Testis (tissue), 2 donors: ENCODE measurements around the gene LRRC4C.

ENCODE experiments used
- POLR2A ChIP-seq: fragments of 450-650 bp; IDR thresholded peaks from one replicate; pipeline ENCODE4 v1.6.1; 2017; ENCODE audit warnings: antibody characterized with exemption, mild to moderate bottlenecking, moderate library complexity
- TF ChIP-seq, protein P1 (sequence below), 3 experiments: fragments of 450-650 bp in 2 of 3; fragments of 200-600 bp in 1 of 3; sonication (generic) in 1 of 3; IDR thresholded peaks; one replicate each; pipeline ENCODE4 v1.5.1; 2016 to 2019; ENCODE audit warnings: antibody characterized with exemption in 3 of 3, mild to moderate bottlenecking in 2 of 3, moderate library complexity in 1 of 3

DNA sequence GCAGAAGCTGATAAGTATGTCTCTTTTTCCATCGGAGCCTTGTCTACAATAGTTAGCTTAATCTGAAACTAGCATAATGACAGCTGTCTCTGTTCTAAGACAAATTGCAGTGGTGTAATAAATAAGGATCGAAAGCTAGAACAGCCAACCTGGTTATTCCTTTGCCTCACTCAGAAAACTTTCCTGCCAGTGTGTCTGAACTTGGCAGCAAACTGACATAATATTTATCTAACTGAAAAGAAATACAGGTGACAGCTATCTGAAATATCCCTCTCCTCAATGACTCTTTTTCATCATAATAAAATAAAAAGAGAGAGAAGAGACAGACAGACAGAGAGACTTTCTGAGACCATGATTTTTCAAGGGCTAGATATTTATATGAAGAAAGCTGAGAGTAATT is 642.5 kb downstream of the LRRC4C start:
- TF ChIP-seq, protein P1, sequence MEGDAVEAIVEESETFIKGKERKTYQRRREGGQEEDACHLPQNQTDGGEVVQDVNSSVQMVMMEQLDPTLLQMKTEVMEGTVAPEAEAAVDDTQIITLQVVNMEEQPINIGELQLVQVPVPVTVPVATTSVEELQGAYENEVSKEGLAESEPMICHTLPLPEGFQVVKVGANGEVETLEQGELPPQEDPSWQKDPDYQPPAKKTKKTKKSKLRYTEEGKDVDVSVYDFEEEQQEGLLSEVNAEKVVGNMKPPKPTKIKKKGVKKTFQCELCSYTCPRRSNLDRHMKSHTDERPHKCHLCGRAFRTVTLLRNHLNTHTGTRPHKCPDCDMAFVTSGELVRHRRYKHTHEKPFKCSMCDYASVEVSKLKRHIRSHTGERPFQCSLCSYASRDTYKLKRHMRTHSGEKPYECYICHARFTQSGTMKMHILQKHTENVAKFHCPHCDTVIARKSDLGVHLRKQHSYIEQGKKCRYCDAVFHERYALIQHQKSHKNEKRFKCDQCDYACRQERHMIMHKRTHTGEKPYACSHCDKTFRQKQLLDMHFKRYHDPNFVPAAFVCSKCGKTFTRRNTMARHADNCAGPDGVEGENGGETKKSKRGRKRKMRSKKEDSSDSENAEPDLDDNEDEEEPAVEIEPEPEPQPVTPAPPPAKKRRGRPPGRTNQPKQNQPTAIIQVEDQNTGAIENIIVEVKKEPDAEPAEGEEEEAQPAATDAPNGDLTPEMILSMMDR (IDR thresholded peaks at IDR 0.05), result no peak
- no peak for TF ChIP-seq POLR2A
